ENCODE results near the gene TSPAN32.

TSPAN32 gene

GRCh38 chr11:2289350-2289749 lies 12.5 kb upstream of the TSPAN32 start:
- DNase-seq (ENCODE audit: low read depth), result no peak

GRCh38 chr11:2289859-2290258 lies 12.0 kb upstream of the TSPAN32 start:
- DNase-seq (ENCODE audit: low read depth), result no peak

- DNase-seq (ENCODE audit: low read depth), result no peak
Measured at GRCh38 chr11:2290351-2290841, 11.4 kb upstream of the TSPAN32 start.

GRCh38 chr11:2293531-2293971 lies 8.3 kb upstream of the TSPAN32 start:
- no peak for DNase-seq (ENCODE audit: low read depth)

GRCh38 chr11:2293984-2294925 lies 7.6 kb upstream of the TSPAN32 start:
- no peak for DNase-seq (ENCODE audit: low read depth)

GRCh38 chr11:2294926-2295290 lies 6.9 kb upstream of the TSPAN32 start:
- no peak for DNase-seq (ENCODE audit: low read depth)

GRCh38 chr11:2295971-2296912 lies 5.6 kb upstream of the TSPAN32 start:
- no peak for DNase-seq (ENCODE audit: low read depth)

GRCh38 chr11:2296913-2297622 lies 4.7 kb upstream of the TSPAN32 start:
- no peak for DNase-seq (ENCODE audit: low read depth)

- DNase-seq (ENCODE audit: low read depth), result no peak
Measured at GRCh38 chr11:2297623-2298030, 4.2 kb upstream of the TSPAN32 start.

GRCh38 chr11:2298131-2298794 lies 3.5 kb upstream of the TSPAN32 start:
- DNase-seq (ENCODE audit: low read depth), result no peak

- DNase-seq (ENCODE audit: low read depth), result no peak
Measured at GRCh38 chr11:2298795-2299761, 2.7 kb upstream of the TSPAN32 start.

GRCh38 chr11:2299773-2300172 lies 2.0 kb upstream of the TSPAN32 start:
- DNase-seq (ENCODE audit: low read depth), result no peak

- DNase-seq (ENCODE audit: low read depth), result no peak
Measured at GRCh38 chr11:2300290-2300935, 1.4 kb upstream of the TSPAN32 start.

- DNase-seq (ENCODE audit: low read depth), result no peak
Measured at GRCh38 chr11:2300936-2301630, 730 bp upstream of the TSPAN32 start.

- DNase-seq (ENCODE audit: low read depth), result no peak
Measured at GRCh38 chr11:2302306-2302895, 588 bp downstream of the TSPAN32 start.

GRCh38 chr11:2302896-2303626 lies 1.2 kb downstream of the TSPAN32 start:
- no peak for DNase-seq (ENCODE audit: low read depth)

GRCh38 chr11:2303627-2304505 lies 2.1 kb downstream of the TSPAN32 start:
- no peak for DNase-seq (ENCODE audit: low read depth)

Data from amniotic epithelial cell (primary cell).